HG03025 (cell line): ENCODE measurements around the gene COMMD10.
A peak's percentile ranks its signal among the peaks of the same experiment; 100 is the strongest.

ENCODE experiments used
- ATAC-seq: cut with Tn5 transposase; IDR thresholded peaks from one replicate; pipeline ENCODE4 v1.9.1; 2021; ENCODE audit warnings: mild to moderate bottlenecking, moderate library complexity; ENCODE audit not compliant: unreplicated experiment, low FRiP score

COMMD10 gene

GRCh38 chr5:116178925-116179324 lies 94.1 kb downstream of the COMMD10 start:
- no peak for ATAC-seq

DNA sequence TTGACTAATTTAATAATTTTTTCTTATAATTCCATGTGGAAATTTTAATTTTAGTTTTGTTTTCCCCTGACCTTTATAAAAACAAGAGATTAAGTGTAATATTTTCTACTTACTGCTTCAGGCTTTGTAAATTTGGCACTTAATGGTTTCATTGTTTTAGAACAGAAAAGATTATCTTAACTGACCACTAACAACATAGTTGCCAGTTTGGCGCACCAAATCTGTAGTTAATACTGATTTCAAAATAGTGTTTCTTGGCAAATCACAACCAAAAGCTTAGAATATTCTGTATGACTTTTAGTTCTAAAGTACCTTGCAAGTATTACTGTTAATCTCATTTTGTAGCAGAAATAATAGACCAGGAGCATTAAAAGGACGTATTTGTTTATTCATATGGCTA lies 124.3 kb downstream of the COMMD10 start:
- no peak for ATAC-seq

DNA sequence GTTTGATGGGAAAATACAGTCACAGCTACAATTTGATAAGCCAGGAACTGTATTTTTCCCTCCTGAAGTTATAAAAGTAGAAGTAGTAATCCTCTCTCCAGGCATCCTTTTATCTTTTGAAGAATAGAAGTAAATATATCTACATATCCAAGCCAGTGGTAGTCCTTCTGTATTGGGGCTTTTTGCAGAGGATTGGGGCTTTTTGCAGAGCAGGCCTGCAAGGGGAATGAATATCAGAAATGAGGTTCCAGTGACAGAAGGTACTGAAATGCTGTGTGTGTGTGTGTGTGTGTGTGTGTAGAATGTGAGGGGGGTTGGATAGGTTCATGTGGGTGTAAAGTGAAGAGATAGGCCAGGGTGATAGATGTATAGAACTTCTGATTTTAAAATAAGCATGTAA lies 127.4 kb downstream of the COMMD10 start:
- ATAC-seq = no peak

- no peak for ATAC-seq
These were observed 131.4 kb downstream of the COMMD10 start for GRCh38 chr5:116216246-116216645.

DNA sequence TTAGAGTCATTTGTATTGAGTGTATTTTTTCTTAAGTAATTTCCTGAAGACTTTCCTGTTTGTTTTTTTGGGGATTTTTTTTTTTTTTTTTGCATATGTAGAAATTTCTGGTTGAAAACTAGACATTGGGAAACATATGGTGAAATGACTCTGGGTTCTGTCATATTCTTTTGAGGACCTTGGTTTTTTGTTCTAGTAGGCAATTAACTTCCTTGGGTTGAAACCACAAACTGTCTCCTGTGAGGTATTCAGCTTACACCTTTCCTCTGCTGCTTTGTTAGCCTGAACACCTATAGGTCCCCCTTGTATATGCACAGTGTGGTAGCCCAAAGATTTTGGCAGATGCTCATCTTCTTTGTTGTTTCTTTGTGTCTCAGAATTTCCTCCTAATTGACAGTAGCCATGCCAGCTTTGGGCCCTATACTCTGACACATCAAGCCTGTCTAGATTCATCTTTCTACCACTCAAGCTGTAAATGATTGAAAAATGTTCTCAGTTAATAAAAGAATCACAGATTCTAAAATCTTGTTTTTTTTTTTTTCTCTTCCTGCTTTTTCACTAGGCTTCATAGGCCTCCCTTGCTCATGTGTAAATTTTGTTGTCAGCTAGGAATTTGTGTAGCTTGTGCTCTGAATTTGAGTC lies 140.6 kb downstream of the COMMD10 start:
- ATAC-seq = no peak

GRCh38 chr5:116229131-116229689 lies 144.4 kb downstream of the COMMD10 start:
- ATAC-seq = no peak

GRCh38 chr5:116231288-116231687 lies 146.5 kb downstream of the COMMD10 start:
- ATAC-seq = no peak

- ATAC-seq = no peak
These were observed 149.9 kb downstream of the COMMD10 start for GRCh38 chr5:116234681-116235080.

DNA sequence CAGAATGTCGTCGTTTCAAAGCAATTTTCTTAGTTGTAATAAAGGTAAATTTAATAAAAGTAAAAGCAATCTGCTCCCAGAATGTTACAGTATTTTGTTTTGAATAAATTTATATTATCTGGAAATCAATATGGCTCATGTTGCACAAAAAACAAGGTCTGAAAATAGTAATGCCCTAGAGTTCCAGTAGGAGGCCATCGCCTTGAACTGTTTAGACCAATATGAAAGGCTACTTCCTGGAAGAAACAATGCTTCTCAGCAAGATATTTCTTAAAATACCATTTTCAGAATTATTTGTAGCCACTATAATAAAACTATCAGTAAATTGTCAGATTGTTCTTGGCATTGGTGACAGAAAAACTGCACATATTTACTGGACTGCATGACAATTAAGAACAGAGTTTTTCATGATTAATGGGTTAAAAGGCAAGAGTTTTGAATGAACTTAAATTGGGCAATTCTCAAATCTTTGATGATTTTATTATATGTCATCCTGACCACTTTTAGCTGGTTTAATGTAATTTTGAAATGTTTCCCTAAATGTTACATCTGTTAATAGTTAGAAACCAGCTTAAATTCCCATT lies 153.2 kb downstream of the COMMD10 start:
- ATAC-seq = no peak

GRCh38 chr5:116242343-116242742 lies 157.5 kb downstream of the COMMD10 start:
- ATAC-seq = no peak

DNA sequence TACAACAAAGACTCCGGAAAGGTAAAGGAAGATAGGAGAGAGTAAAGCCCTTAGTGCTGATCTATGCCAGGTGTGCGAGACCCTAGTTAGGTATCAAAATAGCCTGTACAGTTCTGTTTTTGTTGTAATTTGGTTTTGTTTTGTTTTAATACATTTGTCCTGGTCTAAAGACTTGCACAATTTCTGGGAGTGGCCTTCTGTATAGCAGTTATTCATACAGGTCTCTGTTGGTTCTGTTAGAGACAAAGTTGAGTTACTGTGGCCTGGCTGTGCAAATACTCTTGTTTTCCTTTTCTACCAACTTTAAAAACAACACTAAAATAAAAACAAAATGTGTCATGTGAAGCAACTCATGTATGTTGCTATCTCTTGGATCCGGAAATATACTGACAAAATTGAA lies 163.6 kb downstream of the COMMD10 start:
- no peak for ATAC-seq

- ATAC-seq = no peak
These were observed 164.8 kb downstream of the COMMD10 start for GRCh38 chr5:116249648-116250047.

DNA sequence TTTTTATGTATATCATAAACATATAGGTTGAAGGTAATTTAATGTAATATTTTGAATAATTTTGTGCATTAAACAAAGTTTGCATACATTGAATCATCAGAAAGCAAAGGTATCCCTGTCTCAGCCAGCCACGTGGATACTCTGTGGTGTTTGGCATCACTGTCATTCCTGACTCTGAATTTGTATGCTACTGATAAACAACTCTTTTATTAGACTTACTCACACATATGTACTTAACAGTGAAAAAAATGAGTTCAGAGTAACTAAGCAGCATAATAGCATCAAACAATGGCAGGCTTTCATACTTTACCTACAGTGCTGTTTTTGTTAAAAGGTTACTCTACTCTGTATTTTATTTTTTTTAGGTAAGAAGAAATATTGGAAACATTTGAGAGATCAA lies 171.9 kb downstream of the COMMD10 start:
- ATAC-seq = no peak

DNA sequence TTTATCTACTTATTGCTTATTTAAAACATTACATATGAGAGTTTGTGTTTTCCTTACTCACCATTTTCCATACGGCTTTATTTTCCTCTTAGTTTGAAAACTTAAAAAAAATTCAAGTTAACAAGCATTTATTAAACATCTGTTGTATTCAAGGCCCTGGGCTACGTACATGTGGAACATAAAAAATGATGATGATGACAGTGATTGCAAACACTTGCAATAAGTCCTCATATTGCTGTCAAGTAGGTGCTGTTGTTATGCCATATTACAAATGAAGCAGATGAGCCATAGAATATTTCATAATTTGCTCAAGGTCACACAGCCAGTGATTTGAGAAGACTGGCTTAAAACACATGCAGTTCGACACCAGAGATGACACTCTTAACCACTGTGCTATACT lies 180.6 kb downstream of the COMMD10 start:
- ATAC-seq = no peak

DNA sequence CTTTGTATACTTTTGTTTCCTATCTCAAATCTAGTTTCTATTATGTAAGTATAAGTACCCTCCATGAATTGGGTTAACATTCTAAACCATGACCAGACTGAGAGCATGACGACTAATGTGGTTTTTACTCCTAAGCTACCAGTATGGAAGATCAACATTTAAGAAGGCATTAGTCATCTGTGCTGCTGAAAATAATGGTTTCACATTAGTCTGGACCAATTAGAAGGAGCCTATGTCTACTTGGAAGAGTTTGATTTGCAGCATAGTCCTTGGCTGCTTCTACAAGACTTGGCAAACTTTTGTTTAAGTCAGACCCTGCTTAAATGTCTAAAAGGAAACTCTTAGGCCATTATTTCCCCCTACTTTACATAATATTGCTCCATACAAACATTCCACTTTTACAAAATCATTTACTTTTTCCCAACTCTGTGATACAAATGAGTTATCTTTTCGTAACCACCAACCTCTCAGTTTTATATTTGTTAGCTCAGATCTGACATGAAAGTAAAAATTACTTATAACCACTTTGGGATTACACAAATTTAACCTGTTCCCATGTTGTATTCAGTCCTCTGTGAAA lies 186.7 kb downstream of the COMMD10 start:
- no peak for ATAC-seq

DNA sequence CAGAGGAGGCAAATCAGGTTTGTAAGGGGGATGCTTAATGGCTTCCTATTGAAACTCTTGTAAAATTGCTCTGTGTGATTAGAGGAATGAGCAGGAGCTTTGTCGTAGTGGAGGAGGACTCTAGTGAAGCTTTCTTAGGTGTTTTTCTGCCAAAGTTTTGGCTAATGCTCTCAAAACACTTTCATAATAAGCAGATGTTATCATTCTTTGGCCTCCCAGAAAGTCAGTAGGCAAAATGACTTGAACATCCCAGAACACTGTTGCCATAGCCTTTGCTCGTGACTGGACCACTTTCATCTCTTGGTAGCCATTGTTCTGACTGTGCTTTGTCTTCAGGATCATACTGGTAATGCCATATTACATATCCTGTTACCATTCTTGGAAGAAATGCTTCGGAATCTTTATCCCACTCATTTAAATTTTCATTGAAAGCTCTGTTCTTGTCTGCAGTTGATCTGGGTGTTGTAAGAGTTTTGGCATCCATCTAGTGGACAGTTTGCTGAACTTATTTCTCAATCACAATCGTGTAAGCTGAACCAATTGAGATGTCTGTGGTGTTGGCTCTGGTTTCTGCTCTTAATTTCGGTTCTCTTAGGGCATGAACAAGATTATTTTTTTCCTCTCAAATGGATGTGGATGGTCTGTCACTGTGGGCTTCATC lies 187.6 kb downstream of the COMMD10 start:
- no peak for ATAC-seq

GRCh38 chr5:116273448-116274242 lies 188.8 kb downstream of the COMMD10 start:
- ATAC-seq = peak; percentile 88

DNA sequence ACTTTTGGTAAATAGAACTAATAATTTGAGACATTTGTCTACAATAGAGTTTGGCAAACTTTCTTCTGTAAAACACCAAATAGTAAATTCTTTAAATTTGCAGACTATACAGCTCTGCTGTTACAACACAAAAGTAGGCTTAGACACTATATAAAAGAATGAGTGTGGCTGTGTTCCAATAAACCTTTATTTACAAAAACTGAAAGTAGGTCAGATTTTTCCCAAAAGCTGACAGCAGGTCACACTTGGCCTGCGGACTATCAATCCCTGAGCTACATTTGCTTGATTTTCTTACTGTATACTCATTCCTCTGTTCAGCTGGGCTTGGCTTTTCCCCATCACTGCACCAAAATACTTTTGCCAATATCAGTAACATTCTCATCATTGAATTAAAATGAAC lies 189.4 kb downstream of the COMMD10 start:
- no peak for ATAC-seq

GRCh38 chr5:116275282-116275681 lies 190.5 kb downstream of the COMMD10 start:
- ATAC-seq = no peak

- ATAC-seq = no peak
These were observed 192.1 kb downstream of the COMMD10 start for GRCh38 chr5:116276952-116277351.
